BLaER1 treated with 17β-estradiol and CSF1 and Interleukin-3, amounts not matched to agents 10 nM and 100 nM (cell line): ENCODE data around the gene PSD4.

Source experiments
- H3K27ac ChIP-seq, 11 experiments: shearing (Covaris generic); formaldehyde crosslinking; 2 replicates each; pipeline ENCODE4 v1.8.1; 2022
- H3K27me3 ChIP-seq, 11 experiments: shearing (Covaris generic); formaldehyde crosslinking; 2 replicates each; pipeline ENCODE4 v1.8.1; 2022
- H3K36me3 ChIP-seq, 11 experiments: shearing (Covaris generic); formaldehyde crosslinking; 2 replicates each; pipeline ENCODE4 v1.8.1; 2022
- H3K4me1 ChIP-seq, 10 experiments: shearing (Covaris generic); formaldehyde crosslinking; 2 replicates each; pipeline ENCODE4 v1.8.1; 2022
- H3K4me2 ChIP-seq, 11 experiments: shearing (Covaris generic); formaldehyde crosslinking; 2 replicates each; pipeline ENCODE4 v1.8.1; 2022
- H3K4me3 ChIP-seq, 10 experiments: shearing (Covaris generic); formaldehyde crosslinking; 2 replicates each; pipeline ENCODE4 v1.8.1; 2022
- H3K9ac ChIP-seq, 11 experiments: shearing (Covaris generic); formaldehyde crosslinking; 2 replicates each; pipeline ENCODE4 v1.8.1; 2022
- H3K9me3 ChIP-seq, 11 experiments: shearing (Covaris generic); formaldehyde crosslinking; replicated peaks in 1 of 11; 2 replicates each; pipeline ENCODE4 v1.8.1; 2022
- H4K20me1 ChIP-seq, 11 experiments: shearing (Covaris generic); formaldehyde crosslinking; 2 replicates each; pipeline ENCODE4 v1.8.1; 2022
- Cebpa-rat ChIP-seq, 11 experiments: shearing (Covaris generic); IDR thresholded peaks; 2 replicates each; pipeline ENCODE4 v1.8.1; 2022

PSD4 gene

DNA sequence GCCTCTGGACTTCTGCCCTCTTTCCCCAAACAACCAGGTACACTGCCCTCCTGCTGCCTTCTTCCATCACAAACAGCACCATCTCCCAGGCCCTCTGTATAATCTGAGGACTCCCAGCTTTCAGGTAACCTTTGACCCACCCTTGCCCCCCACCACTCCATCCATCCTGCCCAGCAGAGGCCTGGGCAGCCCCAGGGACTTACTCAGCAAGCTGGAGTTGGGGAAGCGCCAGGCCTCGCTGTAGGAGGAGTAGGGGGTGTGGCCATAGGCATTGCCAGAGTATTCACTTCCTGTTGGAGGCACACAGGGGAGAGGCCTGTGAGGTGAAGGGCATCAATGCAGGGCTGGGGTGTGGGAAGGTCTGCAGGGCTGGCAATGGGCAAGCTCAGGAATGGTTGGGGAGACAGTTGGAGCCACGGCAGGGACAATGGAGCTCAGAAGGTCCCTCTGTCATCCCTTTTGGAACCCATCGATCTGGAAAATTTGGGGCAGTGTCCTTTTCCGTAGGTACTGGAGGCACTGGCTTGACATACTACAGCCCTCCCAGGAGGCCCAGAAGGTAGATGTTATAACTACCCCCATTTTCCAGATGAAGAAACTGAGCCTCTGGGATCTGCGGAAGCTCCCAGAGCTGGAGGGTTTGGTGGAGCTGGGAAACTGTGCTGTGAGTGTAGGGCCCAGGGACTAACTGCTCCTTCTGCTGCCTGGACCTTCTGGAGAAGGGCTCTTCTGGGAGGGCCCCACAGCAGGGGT, 46.3 kb downstream of the PSD4 start:
- H3K9me3 ChIP-seq = no peaks in the 10 kb centered on the region
- peak overlapping the region in 3 of 11 experiments; percentile 20 to 40 (median 29); a peak in 2 of 22 replicates for H3K9ac ChIP-seq
- H4K20me1 ChIP-seq = peaks cover 0 to 18% (median 0%) of the 10 kb centered on the region in 11 experiments; a peak in 5 of 22 replicates
- no peak overlapping the region; a peak in 1 of 20 replicates for H3K4me3 ChIP-seq
- no peaks in the 10 kb centered on the region for H3K36me3 ChIP-seq
- peak overlapping the region in 7 of 11 experiments; percentile 16 to 91 (median 75); a peak in 10 of 22 replicates for H3K27ac ChIP-seq
- no peak for TF ChIP-seq Cebpa-rat (IDR thresholded peaks at IDR 0.05)
- H3K27me3 ChIP-seq = peaks cover 0 to 9% (median 0%) of the 10 kb centered on the region in 11 experiments; a peak in 5 of 22 replicates
- peak overlapping the region; percentile 85 to 99 (median 95) for H3K4me2 ChIP-seq
- peaks cover 51 to 61% (median 54%) of the 10 kb centered on the region in 10 experiments for H3K4me1 ChIP-seq

DNA sequence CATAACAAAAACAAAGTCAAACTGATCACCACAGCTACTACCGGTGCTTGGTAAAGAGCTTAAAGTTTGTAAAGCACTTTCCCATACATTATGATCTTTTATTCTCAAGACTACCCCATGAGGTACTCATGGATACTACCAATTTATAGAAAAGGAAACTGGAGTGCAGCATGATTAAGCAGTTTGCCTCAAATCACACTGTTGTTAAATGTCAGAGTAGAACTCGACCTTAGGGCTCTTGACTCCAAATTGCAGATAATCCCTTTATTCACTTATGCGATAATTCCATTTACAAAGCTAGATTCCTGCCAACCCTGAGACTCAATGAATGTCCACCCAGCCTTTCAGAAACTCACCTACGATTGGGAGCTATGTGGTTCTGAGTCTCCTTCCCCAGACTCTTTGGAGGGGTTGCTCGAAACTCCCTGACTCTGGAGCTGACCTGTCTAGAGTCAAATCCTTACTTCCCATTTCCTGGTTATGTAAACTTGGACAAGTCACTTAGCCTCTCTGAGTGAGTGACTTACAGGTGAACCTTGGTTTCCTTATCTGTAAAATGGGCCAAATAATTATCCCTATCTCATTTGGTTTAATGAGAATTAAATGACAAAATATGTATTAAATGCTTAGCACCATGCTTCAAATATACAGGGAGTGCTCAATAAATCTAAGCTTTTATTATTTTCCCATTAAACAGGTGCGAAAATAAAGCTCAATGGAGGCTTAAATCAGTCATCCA, 47.4 kb downstream of the PSD4 start:
- Histone ChIP-seq H3K27me3 (peaks cover 0 to 9% (median 0%) of the 10 kb centered on the region in 11 experiments; a peak in 3 of 22 replicates), H4K20me1 (peaks cover 0 to 18% (median 0%) of the 10 kb centered on the region in 11 experiments; a peak in 5 of 22 replicates), H3K9me3 (no peaks in the 10 kb centered on the region), H3K4me1 (peaks cover 48 to 68% (median 50%) of the 10 kb centered on the region in 10 experiments), H3K36me3 (no peaks in the 10 kb centered on the region), H3K9ac (no peak overlapping the region), H3K4me2 (peak overlapping the region in 4 of 11 experiments; percentile 89 to 99 (median 94); a peak in 5 of 22 replicates), H3K27ac (no peak overlapping the region), H3K4me3 (no peak overlapping the region)
- no peak for TF ChIP-seq Cebpa-rat (IDR thresholded peaks at IDR 0.05)

DNA sequence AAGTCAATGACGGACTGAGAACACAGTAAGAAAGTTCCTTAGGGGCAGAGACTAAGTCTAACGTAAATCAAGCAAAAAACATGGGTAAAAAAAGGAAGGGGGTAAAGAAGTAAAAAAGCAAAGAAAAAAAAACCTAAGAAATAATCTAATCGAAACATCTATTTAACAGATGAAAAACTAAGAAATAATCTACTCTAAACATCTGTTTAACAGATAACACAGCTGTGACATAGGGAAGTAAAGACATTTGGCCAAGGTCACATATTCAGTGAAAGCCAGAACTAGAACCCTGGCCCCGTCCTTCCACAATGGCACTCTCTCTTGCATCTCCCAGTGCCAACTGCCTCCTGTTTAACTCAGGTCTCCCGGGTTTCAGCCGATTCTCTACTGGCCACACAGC, 48.1 kb downstream of the PSD4 start:
- no peak for TF ChIP-seq Cebpa-rat (IDR thresholded peaks at IDR 0.05)
- H3K27me3 ChIP-seq = peaks cover 0 to 9% (median 0%) of the 10 kb centered on the region in 11 experiments; a peak in 2 of 22 replicates
- peaks cover 44 to 68% (median 47%) of the 10 kb centered on the region in 10 experiments for H3K4me1 ChIP-seq
- H4K20me1 ChIP-seq = peaks cover 0 to 18% (median 0%) of the 10 kb centered on the region in 11 experiments; a peak in 5 of 22 replicates
- no peak overlapping the region for H3K9ac ChIP-seq
- no peaks in the 10 kb centered on the region for H3K36me3 ChIP-seq
- H3K27ac ChIP-seq = no peak overlapping the region
- no peak overlapping the region for H3K4me3 ChIP-seq
- no peak overlapping the region for H3K4me2 ChIP-seq
- H3K9me3 ChIP-seq = no peaks in the 10 kb centered on the region

DNA sequence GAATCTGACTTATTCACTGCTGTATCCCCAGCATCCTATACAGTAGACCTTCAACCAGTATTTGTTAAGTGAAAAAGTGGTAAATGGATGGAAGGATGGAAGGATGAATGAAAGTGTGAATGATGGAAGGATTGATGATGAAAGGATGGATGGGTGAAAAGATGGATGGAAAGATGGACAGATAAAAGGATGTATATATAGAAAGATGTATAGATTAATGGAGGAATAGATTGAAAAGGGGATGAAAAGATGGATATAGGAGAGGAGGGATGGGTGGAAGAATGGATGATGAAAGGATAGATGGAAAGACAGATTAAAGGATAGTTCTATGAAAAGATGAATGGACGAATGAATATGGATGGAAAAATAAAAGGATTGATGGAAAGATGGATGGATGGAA, 50.0 kb downstream of the PSD4 start:
- Histone ChIP-seq H3K4me2 (no peak overlapping the region), H3K36me3 (no peaks in the 10 kb centered on the region), H3K4me3 (no peak overlapping the region), H3K4me1 (peaks cover 40 to 60% (median 44%) of the 10 kb centered on the region in 10 experiments), H3K9me3 (no peaks in the 10 kb centered on the region), H3K9ac (no peak overlapping the region), H4K20me1 (no peaks in the 10 kb centered on the region; a peak in 1 of 22 replicates), H3K27ac (no peak overlapping the region), H3K27me3 (peaks cover 0 to 9% (median 0%) of the 10 kb centered on the region in 11 experiments; a peak in 2 of 22 replicates)
- TF ChIP-seq Cebpa-rat (IDR thresholded peaks at IDR 0.05) = no peak

DNA sequence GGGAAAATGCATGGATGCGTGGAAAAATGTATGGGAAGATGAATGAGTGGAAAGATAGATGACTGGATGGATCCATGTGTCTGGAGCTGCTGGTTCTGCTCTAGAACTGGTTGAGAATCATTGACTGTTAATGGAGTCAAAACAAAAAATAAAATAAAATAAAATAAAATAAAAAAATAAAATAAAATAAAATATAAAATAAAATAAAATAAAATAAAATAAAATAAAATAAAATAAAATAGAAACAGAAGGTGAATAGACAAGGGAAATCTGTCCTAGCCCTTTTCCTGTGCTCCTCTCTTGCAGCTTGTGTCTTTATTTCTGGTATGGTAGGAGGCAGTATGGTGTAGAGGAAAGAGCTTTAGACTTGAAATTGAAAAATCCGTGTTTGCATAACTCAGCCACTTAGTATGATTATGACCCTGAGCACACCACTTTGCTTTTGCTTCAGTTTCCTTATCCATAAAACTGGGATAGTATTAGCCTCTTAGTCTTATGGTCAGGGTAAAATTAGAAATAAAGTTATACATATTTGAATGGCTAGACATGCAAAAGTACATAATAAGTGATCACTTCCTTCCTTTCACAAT, 51.0 kb downstream of the PSD4 start:
- no peak overlapping the region for H3K9ac ChIP-seq
- peak overlapping the region in 3 of 11 experiments; percentile 53 to 84 (median 75); a peak in 5 of 22 replicates for H3K4me2 ChIP-seq
- H3K36me3 ChIP-seq = no peaks in the 10 kb centered on the region
- no peak overlapping the region for H3K4me3 ChIP-seq
- TF ChIP-seq Cebpa-rat (IDR thresholded peaks at IDR 0.05) = no peak
- peaks cover 0 to under 1% (median 0%) of the 10 kb centered on the region in 11 experiments; a peak in 1 of 22 replicates for H3K27me3 ChIP-seq
- H3K9me3 ChIP-seq = no peaks in the 10 kb centered on the region
- H3K4me1 ChIP-seq = peaks cover 33 to 54% (median 37%) of the 10 kb centered on the region in 10 experiments
- H3K27ac ChIP-seq = no peak overlapping the region
- H4K20me1 ChIP-seq = no peaks in the 10 kb centered on the region

DNA sequence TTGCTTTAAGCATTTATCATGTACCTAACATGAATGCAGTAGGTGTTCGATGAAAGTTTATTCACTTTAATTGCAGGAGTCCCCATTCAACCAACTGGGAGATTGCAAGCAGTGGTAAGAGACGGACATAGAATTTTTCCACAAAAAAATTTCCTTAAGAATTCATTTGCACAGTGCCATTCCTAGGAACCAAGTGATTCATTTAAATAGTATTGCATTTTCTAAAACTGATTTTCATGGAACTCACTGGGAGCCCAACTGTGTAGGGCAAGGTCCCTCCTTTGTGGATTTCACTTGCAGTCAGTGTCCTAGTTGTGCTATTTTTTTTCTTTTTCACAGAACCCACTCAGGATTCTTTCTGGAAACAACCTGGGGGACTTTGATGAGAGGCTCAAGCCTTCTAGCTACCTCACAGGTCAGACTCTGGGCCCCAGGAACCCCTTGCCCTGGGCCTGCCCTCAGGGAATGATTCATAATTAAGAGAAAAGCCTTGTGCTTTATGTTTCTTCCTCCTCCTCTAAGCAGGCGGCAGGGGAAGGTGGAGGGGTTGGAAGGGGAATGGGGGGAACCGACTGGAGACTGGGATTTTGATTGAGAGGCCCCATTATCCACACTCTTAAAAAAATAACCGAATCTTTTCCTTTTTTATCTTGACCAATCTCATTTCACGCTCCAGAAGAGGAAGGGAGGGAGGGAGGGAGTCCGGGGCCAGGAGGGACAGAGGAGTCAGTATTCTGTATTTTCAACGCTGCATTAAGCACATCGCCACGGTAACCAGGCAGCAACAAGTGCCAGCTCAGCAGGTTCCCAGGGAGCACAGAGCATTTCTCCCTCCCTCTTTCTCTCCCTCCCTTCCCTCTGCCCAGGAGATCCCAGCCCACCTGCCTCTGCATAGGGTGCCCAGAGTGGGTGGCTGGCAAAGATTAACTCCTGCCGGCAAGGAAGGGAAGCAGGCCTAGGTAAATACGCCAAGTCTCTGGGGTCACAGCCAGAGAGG, 51.8 kb downstream of the PSD4 start:
- H3K36me3 ChIP-seq = no peaks in the 10 kb centered on the region
- no peak overlapping the region for H3K4me3 ChIP-seq
- H3K4me2 ChIP-seq = peak overlapping the region; percentile 10 to 84 (median 37); a peak in 17 of 22 replicates
- H3K9ac ChIP-seq = peak overlapping the region in 2 of 11 experiments; percentile 31 to 58; a peak in 2 of 22 replicates
- TF ChIP-seq Cebpa-rat (IDR thresholded peaks at IDR 0.05) = no peak
- H3K27me3 ChIP-seq = no peaks in the 10 kb centered on the region
- no peaks in the 10 kb centered on the region for H4K20me1 ChIP-seq
- H3K27ac ChIP-seq = peak overlapping the region in 3 of 11 experiments; percentile 47 to 69 (median 51); a peak in 4 of 22 replicates
- peaks cover 33 to 54% (median 37%) of the 10 kb centered on the region in 10 experiments for H3K4me1 ChIP-seq
- no peaks in the 10 kb centered on the region for H3K9me3 ChIP-seq

DNA sequence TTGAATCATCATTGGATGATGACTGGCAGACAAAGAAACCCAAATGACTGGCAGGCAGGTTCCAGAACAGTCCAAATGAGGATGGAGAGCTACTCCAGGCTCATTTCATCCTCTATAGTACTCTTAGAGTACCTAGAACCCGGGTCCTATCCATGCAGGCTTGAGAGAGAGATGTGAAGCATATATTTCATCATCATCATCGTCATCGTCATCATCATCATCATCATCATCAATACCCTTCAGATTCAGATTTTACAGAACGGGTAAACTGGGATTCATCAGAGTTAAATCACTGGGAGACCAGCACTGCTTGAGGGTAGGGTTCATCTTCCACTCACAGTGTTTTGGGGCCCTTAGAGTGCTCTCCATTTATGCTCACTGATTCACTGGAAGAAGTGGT, 52.7 kb downstream of the PSD4 start:
- H3K27me3 ChIP-seq = no peaks in the 10 kb centered on the region
- no peaks in the 10 kb centered on the region for H4K20me1 ChIP-seq
- peak overlapping the region in 10 of 11 experiments; percentile 10 to 84 (median 44); a peak in 10 of 22 replicates for H3K4me2 ChIP-seq
- no peak for TF ChIP-seq Cebpa-rat (IDR thresholded peaks at IDR 0.05)
- no peak overlapping the region for H3K4me3 ChIP-seq
- H3K9ac ChIP-seq = no peak overlapping the region
- H3K9me3 ChIP-seq = no peaks in the 10 kb centered on the region
- H3K4me1 ChIP-seq = peaks cover 34 to 54% (median 42%) of the 10 kb centered on the region in 10 experiments
- no peaks in the 10 kb centered on the region for H3K36me3 ChIP-seq
- H3K27ac ChIP-seq = peak overlapping the region in 3 of 11 experiments; percentile 33 to 56 (median 41); a peak in 3 of 22 replicates

DNA sequence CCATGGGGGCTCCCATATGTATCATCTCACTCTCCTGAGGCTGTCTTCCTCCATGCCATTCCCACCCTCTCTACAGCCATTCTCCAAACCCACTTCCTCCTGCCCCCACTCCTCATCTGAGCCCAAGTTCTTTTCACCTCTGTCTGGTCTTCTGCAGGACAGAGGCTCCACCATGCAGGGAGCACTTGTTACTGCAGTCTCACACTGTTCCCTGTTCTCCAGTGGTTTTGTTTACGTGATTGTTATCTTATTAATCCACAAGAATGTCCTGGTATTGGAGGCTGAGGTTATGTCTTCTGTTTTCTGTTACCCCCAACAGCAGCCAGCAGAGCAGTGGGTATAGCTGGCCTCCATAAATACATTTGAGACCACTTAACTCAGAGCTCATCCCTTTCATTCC, 53.5 kb downstream of the PSD4 start:
- Histone ChIP-seq H3K4me1 (peaks cover 34 to 59% (median 44%) of the 10 kb centered on the region in 10 experiments), H3K36me3 (no peaks in the 10 kb centered on the region), H3K4me2 (peak overlapping the region; percentile 49 to 84 (median 59); a peak in 21 of 22 replicates), H3K9me3 (no peaks in the 10 kb centered on the region), H3K4me3 (no peak overlapping the region), H3K9ac (no peak overlapping the region), H3K27ac (no peak overlapping the region), H3K27me3 (no peaks in the 10 kb centered on the region), H4K20me1 (no peaks in the 10 kb centered on the region)
- no peak for TF ChIP-seq Cebpa-rat (IDR thresholded peaks at IDR 0.05)
